HG02798 (cell line): Measurements from ENCODE around the gene PTPRN2.
"Not testable (repeated sequence)": the region's sequence is repeated elsewhere in the genome, so short reads cannot be mapped to it uniquely, and the experiment has no call there.

ENCODE experiments used
- ATAC-seq: cut with Tn5 transposase; IDR thresholded peaks from one replicate; pipeline ENCODE4 v1.9.1; 2021; ENCODE audit warnings: mild to moderate bottlenecking; ENCODE audit not compliant: unreplicated experiment, poor library complexity

PTPRN2 gene

DNA sequence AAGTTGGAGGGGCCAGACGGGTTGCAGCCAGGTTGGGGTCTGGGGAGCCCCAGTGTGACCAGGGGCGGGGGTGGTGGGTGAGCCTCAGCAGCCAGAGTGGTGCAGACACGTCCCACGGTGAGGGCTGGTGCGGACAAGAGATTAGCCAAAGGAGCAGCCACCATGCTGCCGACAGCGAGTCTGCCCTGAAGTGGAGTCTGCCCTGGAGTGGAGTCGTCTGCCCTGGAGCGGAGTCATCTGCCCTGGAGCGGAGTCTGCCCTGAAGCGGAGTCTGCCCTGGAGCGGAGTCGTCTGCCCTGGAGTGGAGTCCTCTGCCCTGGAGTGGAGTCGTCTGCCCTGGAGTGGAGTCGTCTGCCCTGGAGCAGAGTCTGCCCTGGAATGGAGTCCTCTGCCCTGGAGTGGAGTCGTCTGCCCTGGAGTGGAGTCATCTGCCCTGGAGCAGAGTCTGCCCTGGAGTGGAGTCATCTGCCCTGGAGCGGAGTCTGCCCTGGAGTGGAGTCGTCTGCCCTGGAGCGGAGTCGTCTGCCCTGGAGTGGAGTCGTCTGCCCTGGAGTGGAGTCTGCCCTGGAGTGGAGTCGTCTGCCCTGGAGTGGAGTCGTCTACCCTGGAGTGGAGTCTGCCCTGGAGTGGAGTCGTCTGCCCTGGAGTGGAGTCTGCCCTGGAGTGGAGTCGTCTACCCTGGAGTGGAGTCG, 64.3 kb downstream of the PTPRN2 start:
- ATAC-seq = not testable (repeated sequence)

GRCh38 chr7:158521795-158522194, 65.8 kb downstream of the PTPRN2 start:
- ATAC-seq = not testable (repeated sequence)

DNA sequence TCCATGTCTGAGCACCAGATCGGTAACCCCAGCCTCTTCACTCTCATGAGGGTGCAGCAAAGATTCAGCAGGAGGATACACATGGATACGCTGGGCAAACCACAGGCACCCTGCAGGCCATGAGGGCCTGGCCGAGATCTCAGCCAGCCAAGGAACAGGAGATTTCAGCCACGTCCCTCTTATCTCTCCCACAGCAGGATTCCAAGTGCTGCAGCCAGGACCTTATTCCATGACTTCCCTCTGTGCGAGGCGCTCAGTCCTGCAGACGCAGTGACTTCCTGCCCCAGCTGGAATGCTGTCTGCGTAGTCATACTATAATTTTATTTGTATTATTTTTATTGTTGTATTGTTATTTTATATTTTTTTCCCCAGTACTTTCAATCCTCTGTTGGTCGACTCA, 66.8 kb downstream of the PTPRN2 start:
- ATAC-seq = no peak

GRCh38 chr7:158519633-158520174, 67.9 kb downstream of the PTPRN2 start:
- no peak for ATAC-seq

- ATAC-seq = no peak
These were observed 68.5 kb downstream of the PTPRN2 start for GRCh38 chr7:158518980-158519632.

DNA sequence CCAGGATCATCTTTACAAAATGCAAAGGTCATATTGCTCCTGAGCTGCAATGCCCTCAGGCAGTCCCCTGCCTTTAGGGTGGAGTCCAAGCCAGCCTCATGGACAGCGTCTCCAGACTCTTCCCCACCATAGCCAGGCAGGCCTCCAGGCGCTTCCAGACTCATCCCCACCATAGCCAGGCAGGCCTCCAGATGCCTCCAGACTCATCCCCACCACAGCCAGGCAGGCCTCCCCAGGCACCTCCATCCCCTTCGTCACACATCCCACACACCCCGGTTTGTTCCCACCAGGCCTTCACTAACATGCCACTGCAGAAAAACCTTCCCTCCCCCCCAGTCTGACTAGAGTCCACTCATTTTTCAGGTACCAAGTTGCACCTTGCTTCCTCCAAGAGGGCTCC, 70.1 kb downstream of the PTPRN2 start:
- no peak for ATAC-seq

- no peak for ATAC-seq
These were observed 70.6 kb downstream of the PTPRN2 start for GRCh38 chr7:158517072-158517471.

DNA sequence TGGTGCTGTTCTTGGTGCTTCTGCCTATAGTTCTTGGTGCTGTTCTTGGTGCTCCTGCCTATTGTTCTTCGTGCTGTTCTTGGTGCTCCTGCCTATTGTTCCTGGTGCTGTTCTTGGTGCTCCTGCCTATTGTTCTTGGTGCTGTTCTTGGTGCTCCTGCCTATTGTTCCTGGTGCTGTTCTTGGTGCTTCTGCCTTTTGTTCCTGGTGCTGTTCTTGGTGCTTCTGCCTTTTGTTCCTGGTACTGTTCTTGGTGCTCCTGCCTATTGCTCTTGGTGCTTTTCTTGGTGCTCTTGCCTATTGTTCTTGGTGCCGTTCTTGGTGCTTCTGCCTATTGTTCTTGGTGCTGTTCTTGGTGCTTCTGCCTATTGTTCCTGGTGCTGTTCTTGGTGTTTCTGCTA, 71.1 kb downstream of the PTPRN2 start:
- ATAC-seq = no peak

DNA sequence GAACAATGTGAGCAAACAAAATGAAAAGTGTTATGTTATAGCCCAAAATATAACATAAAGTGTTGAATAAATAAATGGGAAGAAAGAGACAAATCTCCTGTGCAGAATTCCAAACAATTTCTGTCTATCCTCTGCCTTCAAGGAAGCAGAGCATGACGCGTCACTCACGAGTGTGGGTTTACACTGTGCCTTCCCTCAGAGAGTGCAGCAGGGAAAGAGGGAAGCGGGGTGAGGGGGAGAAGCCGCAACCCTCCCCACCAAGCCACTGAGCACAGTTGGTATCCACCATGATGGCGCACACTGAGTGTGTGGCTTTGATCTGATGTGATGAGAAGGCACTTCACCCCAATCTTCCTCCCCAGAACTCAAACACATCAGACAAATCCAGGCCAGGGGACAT, 74.8 kb downstream of the PTPRN2 start:
- no peak for ATAC-seq

GRCh38 chr7:158512042-158512441, 75.6 kb downstream of the PTPRN2 start:
- ATAC-seq = no peak

GRCh38 chr7:158508802-158509385, 78.7 kb downstream of the PTPRN2 start:
- ATAC-seq = no peak

DNA sequence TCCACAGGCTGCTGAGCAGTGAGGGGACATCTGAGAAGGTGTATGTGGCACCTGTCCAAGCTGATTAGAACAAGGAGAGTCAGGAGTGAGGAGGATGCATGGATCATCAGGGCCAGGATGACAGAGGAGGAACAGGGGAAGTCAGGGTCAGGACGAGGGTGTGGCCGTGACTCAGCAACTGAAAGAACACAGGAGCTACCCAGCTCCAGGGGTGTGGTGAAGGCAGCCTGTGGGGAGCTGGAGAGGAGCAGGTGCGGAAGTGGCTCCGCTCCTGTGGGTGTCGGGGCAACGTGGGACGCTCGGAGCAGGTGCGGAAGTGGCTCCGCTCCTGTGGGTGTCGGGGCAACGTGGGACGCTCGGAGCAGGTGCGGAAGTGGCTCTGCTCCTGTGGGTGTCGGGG, 79.3 kb downstream of the PTPRN2 start:
- not testable (repeated sequence) for ATAC-seq

DNA sequence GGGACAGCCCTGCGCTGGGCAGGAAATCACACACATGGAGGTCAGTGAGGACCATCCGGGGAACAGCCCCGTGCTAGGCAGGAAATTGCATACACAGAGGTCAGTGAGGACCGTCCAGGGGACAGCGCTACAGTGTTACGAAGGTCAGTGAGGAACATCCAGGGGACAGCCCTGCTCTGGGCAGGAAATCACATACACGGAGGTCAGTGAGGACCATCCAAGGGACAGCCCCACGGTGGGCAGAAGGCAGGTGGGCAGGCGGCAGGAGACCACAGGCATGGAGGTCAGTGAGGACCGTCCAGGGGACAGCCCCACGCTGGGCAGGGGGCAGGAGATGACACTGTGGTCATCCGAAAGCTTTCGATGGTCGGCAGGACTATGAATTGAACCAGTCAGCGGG, 79.7 kb downstream of the PTPRN2 start:
- no peak for ATAC-seq

DNA sequence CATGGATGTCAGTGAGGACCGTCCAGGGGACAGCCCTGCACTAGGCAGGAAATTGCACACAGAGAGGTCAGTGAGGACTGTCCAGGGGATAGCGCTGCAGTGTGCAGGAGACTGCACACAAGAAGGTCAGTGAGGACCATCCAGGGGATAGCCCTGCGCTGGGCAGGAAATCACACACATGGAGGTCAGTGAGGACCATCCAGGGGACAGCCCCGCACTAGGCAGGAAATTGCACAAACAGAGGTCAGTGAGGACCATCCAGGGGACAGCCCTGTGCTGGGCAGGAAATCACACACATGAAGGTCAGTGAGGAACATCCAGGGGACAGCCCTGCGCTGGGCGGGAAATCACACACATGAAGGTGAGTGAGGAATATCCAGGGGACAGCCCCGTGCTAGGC, 80.4 kb downstream of the PTPRN2 start:
- ATAC-seq = not testable (repeated sequence)

GRCh38 chr7:158506626-158507025, 81.0 kb downstream of the PTPRN2 start:
- no peak for ATAC-seq

- no peak for ATAC-seq
These were observed 81.9 kb downstream of the PTPRN2 start for GRCh38 chr7:158505683-158506082.

- no peak for ATAC-seq
These were observed 85.4 kb downstream of the PTPRN2 start for GRCh38 chr7:158502068-158502750.

- no peak for ATAC-seq
These were observed 86.1 kb downstream of the PTPRN2 start for GRCh38 chr7:158501393-158502067.

DNA sequence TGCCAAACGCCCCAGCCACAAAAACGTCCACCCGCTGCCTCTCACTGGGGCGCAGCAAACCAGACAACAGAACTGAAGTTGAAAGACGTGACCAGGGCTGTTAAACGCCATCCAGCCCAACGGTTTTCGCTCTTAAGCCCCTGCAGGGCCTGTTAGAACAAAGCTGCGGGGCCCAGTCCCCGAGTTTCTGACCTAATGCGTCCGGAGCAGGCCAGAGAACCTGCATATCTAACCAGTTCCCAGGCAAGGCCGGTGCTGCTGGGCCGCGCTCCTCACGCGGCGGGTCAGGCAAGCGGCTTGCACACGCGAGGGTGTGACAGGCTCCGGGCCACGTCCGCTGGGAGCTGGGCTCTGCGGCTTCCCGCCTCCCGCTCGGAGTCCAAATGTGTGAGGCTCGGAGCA, 87.0 kb downstream of the PTPRN2 start:
- no peak for ATAC-seq

- no peak for ATAC-seq
These were observed 88.6 kb downstream of the PTPRN2 start for GRCh38 chr7:158499082-158499455.
